GM18507 (cell line): Measurements from ENCODE around the gene MEF2C.
"Not testable (repeated sequence)": the region's sequence is repeated elsewhere in the genome, so short reads cannot be mapped to it uniquely, and the experiment has no call there.

Source experiments
- DNase-seq: peaks from one replicate; pipeline ENCODE4 v3.0.0; 2011; ENCODE audit warnings: low read depth; ENCODE audit not compliant: insufficient read length; ENCODE audit errors: extremely low spot score
- FAIRE-seq: peaks from 2 replicates; lab custom pipeline; 2011; peaks lifted over from hg19 to GRCh38; lab: Jason Lieb, UNC

Gene MEF2C

DNA sequence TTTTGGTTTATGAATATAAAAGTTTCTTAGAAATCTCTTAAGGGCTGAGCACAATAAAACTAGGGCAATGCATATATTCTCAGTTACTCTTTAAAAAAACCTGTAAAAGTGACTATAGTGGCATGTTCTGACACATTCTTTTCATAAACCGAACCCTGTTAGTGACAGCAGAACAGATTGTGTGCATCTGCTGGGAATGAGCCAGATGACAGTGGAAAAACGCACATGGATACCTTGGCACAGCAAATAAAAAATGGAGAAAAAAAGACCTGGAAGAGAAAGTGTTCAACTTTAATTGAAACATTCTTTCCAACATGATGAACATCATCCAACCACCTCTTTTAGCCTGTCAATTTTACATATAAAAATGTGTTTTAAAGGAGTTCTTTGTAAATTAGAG, 12.7 kb downstream of the MEF2C start:
- no peak for FAIRE-seq
- no peak for DNase-seq

DNA sequence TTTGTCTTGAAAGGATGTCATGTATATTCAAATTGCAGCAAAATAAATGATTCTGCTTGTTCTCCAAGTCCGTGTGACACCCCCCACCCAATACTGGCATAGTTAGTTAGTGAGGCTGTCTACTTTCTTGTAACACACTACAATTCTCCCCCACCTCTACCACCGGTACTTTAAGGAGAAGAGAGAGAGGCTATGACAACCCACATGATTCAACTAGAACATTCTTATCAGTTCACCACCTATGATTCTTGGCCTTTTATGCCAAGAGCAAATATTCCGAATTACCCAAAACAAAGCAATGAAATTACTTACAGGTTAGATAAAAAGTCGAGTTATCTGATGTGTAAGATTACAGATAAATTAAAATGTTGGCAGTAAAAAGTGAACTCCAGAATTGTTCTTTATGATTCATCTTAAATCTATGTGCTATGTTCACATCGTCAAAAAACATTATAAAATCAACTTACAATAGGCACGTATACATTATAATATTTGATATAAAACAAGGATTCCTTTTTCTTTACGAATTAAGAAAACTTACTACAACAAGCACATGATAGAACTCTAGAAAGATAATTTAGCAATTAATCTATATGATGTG, 14.4 kb downstream of the MEF2C start:
- DNase-seq, result no peak
- FAIRE-seq, result peak; percentile 35

DNA sequence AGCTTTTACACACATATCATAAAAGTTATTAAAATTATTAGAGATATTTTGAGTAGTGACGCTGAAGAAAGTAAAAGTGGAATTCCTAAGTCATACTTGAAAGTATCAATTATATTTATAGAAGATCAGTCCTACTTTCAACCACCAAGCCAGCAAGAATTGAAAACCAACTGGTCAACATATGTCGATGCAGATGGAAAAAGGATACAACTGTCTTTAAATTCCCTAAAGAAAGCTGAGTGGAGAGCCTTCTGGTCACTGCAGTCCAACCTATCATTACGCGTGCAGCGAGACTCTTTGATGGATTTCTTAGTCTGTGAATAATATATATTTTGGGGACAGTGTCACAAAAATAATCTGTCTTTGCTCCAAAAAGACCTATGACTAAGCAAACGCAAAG, 15.3 kb downstream of the MEF2C start:
- no peak for DNase-seq
- FAIRE-seq, result no peak

DNA sequence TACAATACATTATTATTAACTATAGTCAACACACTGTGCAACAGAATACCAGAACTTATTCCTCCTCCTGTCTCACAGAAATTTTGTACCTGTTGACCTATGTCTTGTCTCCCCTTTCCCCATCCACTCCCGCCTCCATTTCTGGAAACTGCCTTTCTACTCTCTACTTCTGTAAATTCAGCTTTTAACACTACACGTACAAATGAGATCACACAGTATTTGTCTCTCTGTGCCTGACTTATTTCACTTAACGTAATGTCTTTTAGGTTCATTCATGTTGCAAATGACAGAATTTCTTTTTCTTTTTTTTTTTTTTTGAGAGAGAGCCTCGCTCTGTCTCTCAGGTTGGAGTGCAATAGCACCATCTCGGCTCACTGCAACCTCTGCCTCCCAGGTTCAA, 19.5 kb downstream of the MEF2C start:
- FAIRE-seq (no peak), DNase-seq (no peak)

DNA sequence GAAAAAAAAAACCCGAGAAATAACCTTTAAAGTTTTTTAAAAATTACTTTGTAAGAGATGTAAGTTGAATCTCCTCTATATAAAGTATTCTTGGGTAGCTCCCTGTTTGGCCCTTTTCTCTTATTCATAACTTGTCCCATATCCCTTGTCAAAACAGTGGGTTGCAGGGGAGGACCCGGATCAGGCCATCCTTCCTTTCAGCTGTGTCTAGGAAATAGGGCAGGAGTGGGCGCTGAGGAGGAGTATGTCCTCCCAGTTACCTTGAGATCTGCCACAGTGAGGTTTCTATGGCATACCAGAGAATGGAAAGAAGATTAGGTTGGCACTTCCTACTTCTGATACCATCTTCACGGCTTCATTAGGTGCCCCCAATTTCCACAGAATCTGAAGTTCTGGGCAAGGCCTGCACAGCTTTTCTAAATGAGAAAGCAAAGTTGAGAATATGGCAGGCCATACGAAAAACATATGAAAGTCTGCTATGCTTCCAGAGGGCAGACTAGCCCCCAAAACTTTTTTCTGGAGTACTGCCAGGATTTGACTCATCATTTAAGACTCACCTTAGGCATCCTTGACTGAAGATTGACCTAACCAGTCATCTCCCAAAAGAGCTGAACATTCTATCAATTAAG, 20.3 kb downstream of the MEF2C start:
- no peak for DNase-seq
- FAIRE-seq, result peak; percentile 29

DNA sequence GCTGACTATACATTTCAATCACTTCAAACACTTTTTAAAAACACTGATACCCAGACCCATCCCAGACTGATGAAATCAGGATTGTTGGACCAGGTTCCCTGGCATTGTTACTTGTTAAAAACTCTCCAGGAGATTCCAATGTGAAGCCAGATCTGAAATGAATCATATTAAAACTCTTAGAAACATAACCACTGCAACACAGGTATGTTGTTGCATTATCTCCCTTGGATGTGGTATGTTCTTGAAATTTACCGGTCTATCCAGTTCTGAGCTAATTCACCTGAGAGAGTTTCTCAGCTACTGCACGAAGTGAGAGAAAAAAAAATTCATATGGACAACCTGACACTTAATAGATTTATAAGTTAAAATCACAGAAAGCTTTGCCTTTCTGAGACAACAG, 21.8 kb downstream of the MEF2C start:
- FAIRE-seq (no peak), DNase-seq (no peak)

DNA sequence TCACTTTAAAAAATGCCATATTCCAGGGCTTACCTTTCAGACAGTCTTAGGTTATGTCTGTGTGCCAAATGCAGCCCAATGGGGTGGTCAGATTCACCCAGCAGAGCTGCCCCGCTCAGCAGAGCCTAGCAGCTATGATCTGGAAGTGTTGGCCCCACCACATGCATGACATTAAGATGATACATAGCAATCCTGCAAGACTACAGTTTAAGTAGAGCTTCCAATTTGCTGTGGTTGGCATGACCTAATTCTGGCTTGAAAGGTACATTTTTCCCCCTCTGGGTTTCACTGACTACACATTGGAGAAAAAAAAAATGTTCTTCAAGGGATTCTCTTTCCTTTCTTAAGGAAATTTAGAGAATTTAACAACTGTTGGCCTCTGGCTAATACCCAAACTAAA, 22.5 kb downstream of the MEF2C start:
- FAIRE-seq, result peak; percentile 21
- DNase-seq, result no peak

DNA sequence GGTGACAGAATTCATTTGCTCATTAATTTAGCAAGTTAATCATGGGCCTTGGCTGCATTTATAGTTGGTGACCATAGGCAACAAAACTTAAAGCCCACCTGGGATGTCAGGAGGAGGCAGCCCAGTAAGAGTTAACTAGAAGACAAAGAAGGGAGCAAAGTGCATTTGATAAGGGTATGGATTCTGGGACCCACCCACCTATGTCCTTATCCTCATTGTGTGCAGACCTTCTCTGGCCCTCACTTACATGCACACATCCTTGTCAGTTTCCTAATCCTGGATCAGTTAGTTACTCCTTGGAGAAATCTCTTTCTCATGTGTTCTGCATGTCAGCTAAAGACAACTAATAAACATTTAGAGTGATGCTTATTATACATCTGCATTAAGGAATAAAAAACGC, 24.6 kb downstream of the MEF2C start:
- no peak for DNase-seq
- FAIRE-seq, result no peak

DNA sequence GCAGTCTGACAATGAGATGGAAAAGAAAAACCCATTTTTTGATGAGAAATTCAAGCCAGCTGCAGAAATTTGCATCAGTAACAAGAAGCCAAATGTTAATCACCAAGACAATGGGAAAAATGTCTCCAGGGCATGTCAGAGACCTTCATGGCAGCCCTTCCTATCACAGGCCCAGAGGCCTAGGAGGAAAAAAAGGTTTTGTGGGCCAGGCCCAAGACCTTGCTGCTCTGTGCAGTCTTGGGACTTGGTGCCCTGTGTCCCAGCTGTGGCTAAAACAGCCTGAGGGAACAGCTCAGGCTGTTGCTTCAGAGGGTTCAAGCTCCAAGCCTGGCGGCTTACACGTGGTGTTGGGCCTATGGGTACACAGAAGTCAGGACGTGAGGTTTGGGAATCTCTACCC, 26.6 kb downstream of the MEF2C start:
- FAIRE-seq, DNase-seq: not testable (repeated sequence)

DNA sequence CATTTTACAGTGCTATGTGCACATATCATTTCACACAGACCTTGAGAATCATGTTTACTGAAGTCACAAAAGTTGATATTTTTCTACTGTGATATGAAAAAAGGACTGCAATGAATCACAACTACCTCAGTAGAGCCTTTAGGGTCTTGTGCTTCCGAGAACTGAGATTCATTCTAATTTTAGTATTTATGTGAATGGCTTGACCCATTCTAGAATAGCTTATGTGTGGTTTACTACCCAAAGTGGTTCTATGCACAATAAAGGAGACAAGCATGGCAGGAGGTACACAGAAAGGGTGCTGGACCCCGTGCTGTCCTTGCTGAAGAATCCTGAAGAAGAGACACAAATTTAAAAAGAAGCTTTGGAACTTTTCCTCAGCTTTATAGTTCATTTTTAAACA, 28.2 kb downstream of the MEF2C start:
- no peak for FAIRE-seq

DNA sequence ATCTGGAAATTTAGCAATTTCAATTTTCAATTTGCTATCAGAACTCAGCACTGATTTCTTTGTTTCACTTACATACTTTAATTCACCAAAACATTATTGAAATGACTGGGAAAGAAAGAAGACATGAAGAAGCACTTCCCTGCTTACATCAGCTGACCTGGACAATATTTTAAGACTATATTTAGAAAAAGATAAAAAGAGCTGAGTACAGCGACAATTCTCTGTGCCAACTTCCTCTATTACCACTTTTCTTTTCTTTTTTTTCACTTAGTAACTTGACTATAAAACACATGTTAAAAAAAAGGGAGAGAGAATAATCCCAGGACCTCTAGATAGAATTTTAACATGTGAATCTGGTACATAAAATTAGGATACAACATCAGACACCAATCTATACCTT, 35.6 kb downstream of the MEF2C start:
- DNase-seq (no peak), FAIRE-seq (no peak)

More for the DNA sequence above, 28.2 kb downstream of the MEF2C start:
- DNase-seq, result no peak

DNA sequence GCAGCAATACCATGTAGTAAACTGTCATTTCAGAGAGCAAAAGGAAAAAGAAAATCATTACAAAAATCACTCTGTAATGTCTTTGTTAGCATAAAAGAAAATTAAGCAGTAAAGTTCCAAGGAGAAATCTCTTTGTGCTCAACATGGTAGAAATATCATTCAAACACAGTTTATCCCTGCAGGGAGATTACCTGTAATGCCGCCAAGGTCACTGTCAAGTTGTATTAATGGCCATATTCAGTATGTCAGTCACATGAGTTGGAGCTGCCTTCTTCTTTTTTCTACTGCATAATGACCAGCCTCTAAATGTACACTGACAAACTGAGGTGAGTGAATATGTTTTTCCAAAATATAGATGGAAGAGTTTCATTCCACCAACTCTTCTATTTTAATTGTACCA, 36.5 kb downstream of the MEF2C start:
- DNase-seq (no peak), FAIRE-seq (peak; percentile 59)

DNA sequence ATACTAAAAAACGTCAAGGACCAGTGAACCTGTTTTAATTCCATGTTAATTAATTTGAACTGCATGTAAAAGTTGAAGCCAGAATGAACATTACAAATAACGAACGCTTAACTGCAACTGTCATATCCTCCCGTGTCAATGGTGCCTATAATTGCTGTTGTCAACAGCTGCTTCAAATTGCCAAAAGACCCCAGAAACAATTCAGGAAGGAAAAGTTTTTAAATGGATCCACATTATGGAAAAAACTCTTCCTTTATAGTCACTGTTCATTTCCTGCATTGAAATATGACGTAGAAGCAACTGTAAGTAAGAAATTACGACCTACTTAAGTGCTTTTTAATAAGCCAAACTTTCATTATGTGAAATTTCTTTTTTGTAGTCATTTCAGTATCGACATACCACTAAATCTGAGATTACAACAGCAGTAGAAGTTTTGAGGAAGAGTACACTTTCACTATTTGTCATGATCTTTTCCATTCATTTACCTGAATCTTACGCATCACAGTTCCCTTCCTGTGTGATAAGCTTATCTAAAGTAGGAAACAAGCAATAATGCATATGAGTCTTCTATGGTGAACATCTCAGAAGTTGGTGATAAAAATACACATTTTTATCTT, 37.8 kb downstream of the MEF2C start:
- DNase-seq (peak; percentile 28), FAIRE-seq (peak; percentile 87)

DNA sequence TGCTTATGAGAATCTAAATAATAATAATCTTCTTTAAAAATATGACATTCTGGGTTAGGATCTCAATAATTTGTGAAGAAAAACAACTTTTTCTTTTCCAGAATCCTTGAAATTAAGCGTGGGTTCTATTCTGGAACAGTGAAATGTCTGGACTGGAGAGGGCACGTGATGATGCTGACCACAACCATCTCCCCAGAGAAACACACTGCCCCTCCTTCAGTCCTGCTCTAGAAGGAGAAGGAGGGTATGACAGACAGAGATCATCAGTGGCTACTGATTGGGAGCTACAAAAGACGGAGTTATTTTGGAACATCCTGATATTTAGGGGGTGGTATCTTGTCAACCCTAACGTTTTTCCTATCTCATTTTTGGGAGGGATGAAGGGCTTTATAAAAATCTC, 40.2 kb downstream of the MEF2C start:
- no peak for DNase-seq
- FAIRE-seq, result no peak

DNA sequence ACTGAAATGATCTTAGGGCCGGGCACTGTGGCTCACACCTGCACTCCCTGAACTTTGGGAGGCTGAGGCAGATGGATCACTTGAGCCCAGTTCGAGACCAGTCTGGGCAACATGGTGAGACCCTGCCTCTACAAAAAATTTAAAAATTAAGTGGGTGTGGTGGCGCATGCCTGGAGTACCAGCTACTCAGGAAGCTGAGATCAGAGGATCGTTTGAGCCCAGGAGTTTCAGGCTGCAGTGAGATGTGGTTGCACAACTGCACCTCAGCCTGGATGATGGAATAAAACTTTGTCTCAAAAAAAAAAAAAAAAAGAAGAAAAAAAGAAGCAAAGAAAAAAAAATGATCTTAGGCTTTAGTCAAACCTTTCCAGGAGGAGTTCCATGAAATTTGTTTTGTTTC, 41.8 kb downstream of the MEF2C start:
- FAIRE-seq (no peak), DNase-seq (no peak)

DNA sequence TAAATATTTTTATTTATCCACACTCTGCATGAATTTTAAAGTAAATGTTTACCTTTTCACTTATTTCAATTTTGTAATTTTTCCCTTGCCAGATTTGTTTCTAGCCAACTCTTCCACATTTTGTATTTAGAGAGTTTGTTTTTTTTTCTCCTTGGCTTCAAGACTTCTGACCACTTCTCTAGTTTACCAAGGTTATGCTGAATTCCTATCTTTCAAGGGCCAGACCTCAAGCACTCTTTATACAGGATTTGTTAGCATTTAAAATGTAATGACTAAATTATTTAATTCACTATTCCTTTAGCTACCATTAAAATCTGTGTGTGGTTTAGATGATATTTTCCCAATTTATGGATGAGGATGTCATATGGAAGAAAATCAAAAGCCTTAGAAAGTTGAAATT, 42.5 kb downstream of the MEF2C start:
- FAIRE-seq, result no peak
- DNase-seq, result no peak

DNA sequence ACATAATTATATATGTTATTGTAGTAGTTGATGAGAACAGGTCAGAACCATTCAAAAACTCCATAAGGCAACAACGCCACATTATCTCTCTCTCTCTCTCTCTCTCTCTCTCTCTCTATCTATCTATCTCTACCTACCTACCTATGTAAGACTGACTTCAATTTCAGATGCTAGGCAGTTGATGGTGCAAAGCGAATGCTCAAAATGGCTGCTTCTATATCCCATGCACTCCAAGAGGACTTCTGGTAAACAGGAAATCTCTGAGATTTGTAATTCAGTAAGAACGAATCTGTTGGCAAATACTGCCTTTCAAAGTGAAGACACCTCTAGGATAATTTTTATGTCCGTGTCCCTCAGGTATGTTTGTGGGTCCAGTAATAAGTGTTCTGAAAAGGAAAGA, 43.7 kb downstream of the MEF2C start:
- DNase-seq (no peak), FAIRE-seq (no peak)

DNA sequence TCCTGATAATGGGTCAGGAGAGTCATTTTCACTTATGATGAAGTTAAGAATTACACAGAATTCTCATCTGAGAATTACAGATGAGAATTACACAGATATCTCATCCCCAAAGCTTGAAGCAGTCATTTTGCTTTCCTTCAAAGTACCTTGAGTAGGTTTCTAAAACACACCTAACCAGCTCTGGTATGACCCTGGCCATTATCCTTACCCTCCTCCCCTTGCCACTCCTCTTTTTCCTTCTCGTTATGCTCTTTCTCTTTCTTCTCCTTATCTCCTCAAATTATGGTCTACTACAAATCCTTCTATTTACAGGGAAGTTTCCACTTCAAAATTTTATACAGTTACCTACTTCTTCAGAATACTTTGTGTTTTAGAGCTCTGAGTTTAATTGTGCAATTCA, 44.5 kb downstream of the MEF2C start:
- no peak for FAIRE-seq
- DNase-seq, result no peak

DNA sequence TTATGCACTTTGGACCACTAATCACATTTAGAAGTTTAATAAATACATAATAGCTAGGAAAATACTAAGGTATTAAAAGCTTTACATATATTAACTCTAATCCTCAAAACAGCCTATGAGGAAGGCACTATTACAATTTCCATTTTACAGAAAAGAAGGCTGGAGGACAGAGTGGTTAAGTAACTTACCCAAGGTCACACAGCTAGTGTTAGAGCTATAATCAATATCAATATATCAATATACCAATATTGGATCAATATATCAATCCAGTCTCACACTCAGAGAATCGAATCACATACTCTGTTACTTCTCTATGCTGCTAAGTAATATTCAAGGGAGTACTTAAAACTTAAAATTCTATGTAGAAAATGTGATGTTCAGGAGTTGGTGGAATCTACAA, 45.2 kb downstream of the MEF2C start:
- FAIRE-seq (no peak), DNase-seq (no peak)

DNA sequence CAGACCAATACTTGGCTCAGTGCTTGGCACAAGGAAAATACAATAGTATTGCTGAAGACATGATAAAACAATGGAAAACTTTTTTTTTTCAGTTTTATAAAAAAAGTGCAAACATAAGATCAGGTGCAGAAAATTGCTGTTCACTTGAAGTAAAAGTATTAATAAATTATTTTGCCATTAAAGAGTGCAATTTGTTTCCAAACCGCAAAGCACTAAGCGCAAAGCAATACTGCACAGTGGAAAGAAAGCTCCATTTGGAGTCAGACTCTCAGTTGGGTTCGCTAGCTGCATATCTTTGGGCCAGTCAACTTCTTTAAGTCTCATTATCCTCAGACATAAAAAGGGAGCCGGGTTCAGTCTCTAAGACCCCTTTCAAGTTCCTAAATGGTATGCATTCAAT, 45.8 kb downstream of the MEF2C start:
- DNase-seq (no peak), FAIRE-seq (no peak)

DNA sequence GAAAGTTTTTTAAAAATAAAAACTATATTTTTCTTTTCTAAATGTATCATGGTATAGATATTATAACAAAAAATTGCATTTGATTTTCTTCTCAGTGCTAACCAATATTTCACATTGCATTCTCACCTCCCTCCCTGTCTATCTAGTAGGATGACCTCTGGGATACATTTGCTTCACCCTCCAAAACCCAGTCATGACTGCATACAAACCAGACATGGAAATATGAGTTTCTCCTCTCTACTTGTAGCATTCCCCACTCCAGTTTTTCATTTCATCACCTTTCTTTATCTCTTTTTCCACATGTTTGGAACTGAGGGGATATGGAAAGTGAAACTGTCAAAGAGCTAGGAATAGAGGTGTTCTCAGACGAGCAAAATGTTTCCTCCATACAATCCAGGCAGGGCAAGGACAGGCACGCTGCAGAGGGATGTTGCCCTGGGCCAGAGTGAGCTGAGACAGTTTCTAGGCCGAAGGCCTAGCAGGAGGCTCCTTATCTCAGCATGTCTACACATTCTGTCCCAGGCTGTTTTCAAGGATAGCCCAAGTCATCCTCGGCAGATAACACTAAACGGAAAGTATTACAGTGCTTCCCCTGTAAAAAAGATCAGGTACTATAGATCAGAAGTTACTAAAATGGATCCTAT, 46.7 kb downstream of the MEF2C start:
- no peak for DNase-seq
- FAIRE-seq, result peak; percentile 42
